Neural cell (in vitro differentiated cells): Measurements from ENCODE around the gene GPR35. TPM values are rescaled to one million over a fixed set of nuclear protein-coding genes. Genes with fewer than 3 reads are reported as not detected.

Experiments
- H2AFZ ChIP-seq: fragments of 200-600, 300-800 bp; sonication (generic), shearing (Covaris generic); 2 replicates; pipeline ENCODE4 v1.6.0; 2014; ENCODE audit warnings: low read depth, mild to moderate bottlenecking, antibody characterized with exemption, low read length, moderate library complexity
- H3F3A ChIP-seq: fragments of 200-600 bp; shearing (Covaris generic); 2 replicates; pipeline ENCODE4 v1.6.1; 2016; ENCODE audit warnings: mild to moderate bottlenecking, moderate library complexity, mixed read lengths, antibody characterized with exemption, low read length; ENCODE audit not compliant: insufficient read depth, poor library complexity, severe bottlenecking
- H3K27ac ChIP-seq: fragments of 200-600, 300-800 bp; sonication (generic), shearing (Covaris generic); 2 replicates; pipeline ENCODE4 v1.5.1; 2014; ENCODE audit warnings: mild to moderate bottlenecking, low read length, moderate library complexity
- H3K27me3 ChIP-seq: fragments of 300-800, 200-600 bp; sonication (generic), shearing (Covaris generic); 2 replicates; pipeline ENCODE4 v1.6.0; 2014; ENCODE audit warnings: mild to moderate bottlenecking, low read depth, low read length, moderate library complexity; ENCODE audit not compliant: insufficient read depth
- H3K36me3 ChIP-seq: fragments of 300-800, 200-600 bp; sonication (generic), shearing (Covaris generic); 2 replicates; pipeline ENCODE4 v1.5.1; 2014; ENCODE audit warnings: mild to moderate bottlenecking, antibody characterized with exemption, low read length, moderate library complexity; ENCODE audit not compliant: insufficient read depth
- H3K4me2 ChIP-seq: fragments of 300-800, 200-600 bp; sonication (generic), shearing (Covaris generic); 2 replicates; pipeline ENCODE4 v1.6.0; 2014; ENCODE audit warnings: mild to moderate bottlenecking, low read length
- H3K4me3 ChIP-seq: fragments of 300-800, 200-600 bp; sonication (generic), shearing (Covaris generic); 2 replicates; pipeline ENCODE4 v1.5.1; 2014; ENCODE audit warnings: mild to moderate bottlenecking, low read length, moderate library complexity
- H3K79me2 ChIP-seq: fragments of 200-600 bp; shearing (Covaris generic); replicated peaks from 2 replicates; pipeline ENCODE4 v1.6.0; 2014; ENCODE audit warnings: mild to moderate bottlenecking, low read length, moderate library complexity; ENCODE audit not compliant: insufficient read depth
- H3K9ac ChIP-seq: fragments of 300-800, 200-600 bp; sonication (generic), shearing (Covaris generic); 2 replicates; pipeline ENCODE4 v1.6.1; 2016; ENCODE audit warnings: mild to moderate bottlenecking, low read length, mixed read lengths
- H3K9me2 ChIP-seq: fragments of 200-600 bp; shearing (Covaris generic); 2 replicates; pipeline ENCODE4 v1.6.1; 2016; ENCODE audit warnings: mild to moderate bottlenecking, low read length, mixed read lengths; ENCODE audit not compliant: insufficient read depth
- H3K9me3 ChIP-seq: fragments of 200-600, 300-800 bp; sonication (generic), shearing (Covaris generic); 2 replicates; pipeline ENCODE4 v1.6.1; 2016; ENCODE audit warnings: mild to moderate bottlenecking, mixed run types, low read length, moderate library complexity, mixed read lengths
- H4K20me1 ChIP-seq: fragments of 200-600 bp; shearing (Covaris generic); 2 replicates; pipeline ENCODE4 v1.6.1; 2016; ENCODE audit warnings: mild to moderate bottlenecking, mixed run types; ENCODE audit not compliant: insufficient read depth
- CTCF ChIP-seq: fragments of 450-650 bp; IDR thresholded peaks from 2 replicates; pipeline ENCODE4 v1.5.1; 2014; ENCODE audit warnings: antibody characterized with exemption, mild to moderate bottlenecking, moderate library complexity; ENCODE audit not compliant: poor library complexity, severe bottlenecking
- EP300 ChIP-seq: fragments of 450-650 bp; conservative IDR thresholded peaks from 2 replicates; pipeline ENCODE4 v1.6.1; 2014; ENCODE audit warnings: antibody characterized with exemption, mild to moderate bottlenecking, moderate library complexity; ENCODE audit not compliant: poor library complexity, severe bottlenecking
- EZH2 ChIP-seq: fragments of 200-600, 300-800 bp; shearing (Covaris generic), sonication (generic); IDR thresholded peaks from 2 replicates; pipeline ENCODE4 v1.6.1; 2014; ENCODE audit warnings: antibody characterized with exemption, low read length, borderline replicate concordance, mild to moderate bottlenecking; ENCODE audit not compliant: insufficient read depth, poor library complexity, severe bottlenecking
- MXI1 ChIP-seq: fragments of 450-650 bp; conservative IDR thresholded peaks from 2 replicates; pipeline ENCODE4 v1.6.1; 2014; ENCODE audit warnings: antibody characterized with exemption, mild to moderate bottlenecking; ENCODE audit not compliant: poor library complexity, severe bottlenecking
- POLR2AphosphoS5 ChIP-seq: IDR thresholded peaks from 2 replicates; pipeline ENCODE4 v1.6.1; 2012
- RAD21 ChIP-seq: fragments of 450-650 bp; conservative IDR thresholded peaks from 2 replicates; pipeline ENCODE4 v1.6.1; 2014; ENCODE audit warnings: antibody characterized with exemption, mild to moderate bottlenecking, moderate library complexity
- SMC3 ChIP-seq: fragments of 450-650 bp; conservative IDR thresholded peaks from 2 replicates; pipeline ENCODE4 v1.6.1; 2014; ENCODE audit warnings: antibody characterized with exemption, mild to moderate bottlenecking, moderate library complexity; ENCODE audit not compliant: poor library complexity
- TAF1 ChIP-seq: IDR thresholded peaks from 2 replicates; pipeline ENCODE4 v1.6.1; 2012; ENCODE audit warnings: low read depth
- polyA plus RNA-seq: library from polyadenylated mRNA; depleted of rRNA; stranded (reverse); fragments of >200 nt; gene quantifications from 2 replicates; pipeline ENCODE4 v1.2.3, GENCODE V29; 2014
- TF ChIP-seq, protein P1 (sequence below): IDR thresholded peaks from 2 replicates; pipeline ENCODE4 v1.6.1; 2012; ENCODE audit warnings: borderline replicate concordance

The GPR35 gene
- polyA plus RNA-seq, 1 donor from 2014 or later: 2.8 TPM

DNA sequence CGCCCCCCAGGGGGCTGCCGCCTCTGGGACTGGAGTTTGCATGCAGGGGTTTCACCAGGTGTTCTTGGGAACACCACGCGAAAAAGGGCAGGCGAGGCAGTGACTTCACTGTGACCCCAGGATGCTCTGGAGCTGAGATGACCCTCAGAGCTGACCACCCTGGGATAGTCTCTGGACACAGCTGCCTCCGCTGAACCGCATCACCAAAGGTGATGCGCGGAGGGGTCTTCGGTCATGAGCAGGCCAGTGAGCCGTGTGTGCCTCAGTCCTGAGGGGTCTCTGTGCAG, 17.5 kb downstream of the GPR35 start:
- Histone ChIP-seq H3K27me3 (peaks cover 2% of the 10 kb centered on the region), H2AFZ (no peak overlapping the region), H3K9me2 (no peaks in the 10 kb centered on the region), H3K27ac (no peak overlapping the region), H3K9ac (no peak overlapping the region), H4K20me1 (no peaks in the 10 kb centered on the region), H3K36me3 (no peaks in the 10 kb centered on the region), H3K79me2 (no peaks in the 10 kb centered on the region), H3F3A (no peaks in the 10 kb centered on the region), H3K4me2 (no peak overlapping the region), H3K9me3 (no peaks in the 10 kb centered on the region), H3K4me3 (no peak overlapping the region)
- TF ChIP-seq POLR2AphosphoS5 (no peak), SMC3 (no peak), RAD21 (no peak), EZH2 (no peak), TAF1 (no peak), EP300 (no peak), MXI1 (no peak), CTCF (no peak)
- TF ChIP-seq, protein P1, sequence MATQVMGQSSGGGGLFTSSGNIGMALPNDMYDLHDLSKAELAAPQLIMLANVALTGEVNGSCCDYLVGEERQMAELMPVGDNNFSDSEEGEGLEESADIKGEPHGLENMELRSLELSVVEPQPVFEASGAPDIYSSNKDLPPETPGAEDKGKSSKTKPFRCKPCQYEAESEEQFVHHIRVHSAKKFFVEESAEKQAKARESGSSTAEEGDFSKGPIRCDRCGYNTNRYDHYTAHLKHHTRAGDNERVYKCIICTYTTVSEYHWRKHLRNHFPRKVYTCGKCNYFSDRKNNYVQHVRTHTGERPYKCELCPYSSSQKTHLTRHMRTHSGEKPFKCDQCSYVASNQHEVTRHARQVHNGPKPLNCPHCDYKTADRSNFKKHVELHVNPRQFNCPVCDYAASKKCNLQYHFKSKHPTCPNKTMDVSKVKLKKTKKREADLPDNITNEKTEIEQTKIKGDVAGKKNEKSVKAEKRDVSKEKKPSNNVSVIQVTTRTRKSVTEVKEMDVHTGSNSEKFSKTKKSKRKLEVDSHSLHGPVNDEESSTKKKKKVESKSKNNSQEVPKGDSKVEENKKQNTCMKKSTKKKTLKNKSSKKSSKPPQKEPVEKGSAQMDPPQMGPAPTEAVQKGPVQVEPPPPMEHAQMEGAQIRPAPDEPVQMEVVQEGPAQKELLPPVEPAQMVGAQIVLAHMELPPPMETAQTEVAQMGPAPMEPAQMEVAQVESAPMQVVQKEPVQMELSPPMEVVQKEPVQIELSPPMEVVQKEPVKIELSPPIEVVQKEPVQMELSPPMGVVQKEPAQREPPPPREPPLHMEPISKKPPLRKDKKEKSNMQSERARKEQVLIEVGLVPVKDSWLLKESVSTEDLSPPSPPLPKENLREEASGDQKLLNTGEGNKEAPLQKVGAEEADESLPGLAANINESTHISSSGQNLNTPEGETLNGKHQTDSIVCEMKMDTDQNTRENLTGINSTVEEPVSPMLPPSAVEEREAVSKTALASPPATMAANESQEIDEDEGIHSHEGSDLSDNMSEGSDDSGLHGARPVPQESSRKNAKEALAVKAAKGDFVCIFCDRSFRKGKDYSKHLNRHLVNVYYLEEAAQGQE: no peak

GRCh38 chr2:240643093-240643810, 18.0 kb downstream of the GPR35 start:
- no peak for TF ChIP-seq CTCF
- no peak for TF ChIP-seq EZH2
- TF ChIP-seq MXI1: no peak
- TF ChIP-seq TAF1: no peak
- no peak for TF ChIP-seq POLR2AphosphoS5
- no peak for TF ChIP-seq SMC3
- TF ChIP-seq EP300: no peak
- no peaks in the 10 kb centered on the region for H3K79me2 ChIP-seq
- H3K9me3 ChIP-seq: no peaks in the 10 kb centered on the region
- no peaks in the 10 kb centered on the region for H4K20me1 ChIP-seq
- H3F3A ChIP-seq: no peaks in the 10 kb centered on the region
- H3K4me3 ChIP-seq: no peak overlapping the region
- no peaks in the 10 kb centered on the region for H3K36me3 ChIP-seq
- H3K9me2 ChIP-seq: no peaks in the 10 kb centered on the region
- no peak overlapping the region for H2AFZ ChIP-seq
- H3K27me3 ChIP-seq: peaks cover 2% of the 10 kb centered on the region
- no peak overlapping the region for H3K4me2 ChIP-seq
- H3K27ac ChIP-seq: no peak overlapping the region
- no peak overlapping the region for H3K9ac ChIP-seq
